ENCODE data around the gene ZC3H11A.

Gene ZC3H11A

GRCh38 chr1:203842559-203842876, 47.1 kb downstream of the ZC3H11A start:
- DNase-seq (ENCODE audit: low spot score): no peak

DNA sequence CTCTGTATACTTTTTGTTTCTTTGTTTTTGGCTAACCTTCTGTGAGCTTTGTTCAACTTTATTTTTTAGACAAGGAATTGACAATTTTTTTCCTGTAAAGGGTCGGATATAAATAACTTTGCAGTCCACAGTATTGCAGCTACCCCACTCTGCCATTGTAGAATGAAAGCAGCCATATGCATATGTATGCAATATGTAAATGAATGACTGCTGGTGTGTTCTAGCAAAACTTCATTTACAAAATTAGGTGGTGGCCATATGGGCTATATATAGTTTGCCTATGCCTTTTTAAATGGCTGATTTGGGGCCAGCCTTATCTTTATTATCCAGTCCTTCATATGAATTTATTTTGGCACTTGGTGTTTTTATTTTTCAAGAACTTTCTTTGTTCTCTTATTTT, 48.0 kb downstream of the ZC3H11A start:
- no peak for DNase-seq (ENCODE audit: low spot score)
